GM18502 (cell line): ENCODE results near the gene AP3B2.
A peak's percentile ranks its signal among the peaks of the same experiment; 100 is the strongest.
"Not testable (repeated sequence)": the region's sequence is repeated elsewhere in the genome, so short reads cannot be mapped to it uniquely, and the experiment has no call there.

Experiments
- ATAC-seq: cut with Tn5 transposase; IDR thresholded peaks from one replicate; pipeline ENCODE4 v1.9.1; 2021; ENCODE audit warnings: mild to moderate bottlenecking; ENCODE audit not compliant: unreplicated experiment, poor library complexity

Gene AP3B2

DNA sequence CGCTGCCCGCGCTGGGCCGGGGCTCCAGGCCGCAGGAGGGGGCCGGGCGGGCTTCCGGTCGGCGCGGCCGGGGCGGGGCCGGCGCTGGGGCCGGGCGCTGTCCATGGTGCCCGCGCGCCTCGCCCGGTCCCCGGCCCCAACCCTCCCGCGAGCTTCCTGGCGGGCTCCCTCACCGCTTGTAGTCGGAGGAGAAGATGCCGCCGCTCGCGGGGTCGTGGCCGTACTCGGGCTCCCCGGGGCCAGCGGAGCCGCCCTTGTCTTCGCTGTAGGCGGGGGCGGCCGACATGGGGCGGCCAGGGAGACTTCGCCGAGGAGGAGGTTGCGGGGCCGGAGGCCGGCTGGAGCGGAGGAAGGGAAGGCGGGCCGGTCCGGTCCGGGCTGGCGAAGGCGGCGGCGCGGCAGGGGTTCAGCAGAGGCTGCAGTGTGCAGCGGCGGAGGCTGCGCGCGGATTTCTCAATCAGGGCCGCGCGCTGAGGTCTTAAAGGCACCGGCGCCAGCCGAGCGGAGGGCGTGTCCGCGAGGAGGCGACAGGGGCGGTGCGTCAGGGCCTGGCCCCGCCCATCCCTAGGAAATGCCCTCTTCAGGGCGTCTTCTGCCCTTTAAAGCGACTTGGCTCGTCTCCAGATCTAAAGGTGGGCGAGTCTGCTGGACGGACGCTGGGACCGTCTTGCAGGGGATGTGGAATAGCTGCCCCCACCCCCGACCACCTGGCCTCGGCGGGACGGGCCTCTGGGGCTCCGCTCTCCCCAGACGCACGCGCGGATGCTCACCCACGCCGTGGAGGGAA is at the start of gene AP3B2:
Gene AP3B2 (minus strand): TSS at position 455 of the 787 bp plus-strand sequence. CDS start 169 bp downstream, at position 286.
- ATAC-seq, result peak; percentile 93

DNA sequence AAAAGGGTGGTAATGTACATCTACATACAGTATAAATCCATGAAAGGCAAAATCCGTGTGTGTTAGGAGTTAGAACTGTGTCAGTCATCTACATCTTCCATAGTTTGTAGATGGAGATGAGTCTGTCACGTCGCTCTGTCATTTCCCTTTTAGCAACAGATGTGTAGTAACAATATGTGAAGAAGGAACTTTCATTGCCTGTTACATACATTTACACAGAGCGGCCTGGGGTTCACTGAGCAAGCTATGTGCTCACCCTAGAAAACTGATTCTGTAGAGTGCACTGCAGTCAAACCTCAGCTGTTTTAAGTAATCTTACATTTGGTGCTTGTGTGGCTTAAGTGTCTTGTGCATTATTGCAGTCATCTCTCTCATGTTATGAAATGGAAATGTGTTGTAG is 41.6 kb upstream of the AP3B2 start:
- no peak for ATAC-seq

DNA sequence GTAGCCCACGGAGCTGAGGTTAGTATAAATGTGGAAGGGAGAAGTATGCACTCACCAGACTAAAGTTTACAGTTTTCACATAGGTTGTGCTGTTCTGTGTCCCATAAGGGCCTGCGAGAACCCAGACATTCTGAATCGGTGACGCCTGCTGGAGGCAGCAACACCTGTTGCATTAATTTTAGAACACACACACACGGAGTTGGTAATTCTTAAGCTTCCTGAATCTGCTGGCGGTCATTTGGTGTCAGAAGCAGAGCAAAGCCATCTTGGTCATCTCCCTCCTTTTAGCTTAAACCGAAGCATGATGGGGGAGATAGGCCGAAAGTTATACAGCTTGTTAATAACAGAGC is 41.1 kb upstream of the AP3B2 start:
- ATAC-seq, result peak; percentile 47

GRCh38 chr15:82749951-82750830 is 40.5 kb upstream of the AP3B2 start:
- peak; percentile 94 for ATAC-seq

DNA sequence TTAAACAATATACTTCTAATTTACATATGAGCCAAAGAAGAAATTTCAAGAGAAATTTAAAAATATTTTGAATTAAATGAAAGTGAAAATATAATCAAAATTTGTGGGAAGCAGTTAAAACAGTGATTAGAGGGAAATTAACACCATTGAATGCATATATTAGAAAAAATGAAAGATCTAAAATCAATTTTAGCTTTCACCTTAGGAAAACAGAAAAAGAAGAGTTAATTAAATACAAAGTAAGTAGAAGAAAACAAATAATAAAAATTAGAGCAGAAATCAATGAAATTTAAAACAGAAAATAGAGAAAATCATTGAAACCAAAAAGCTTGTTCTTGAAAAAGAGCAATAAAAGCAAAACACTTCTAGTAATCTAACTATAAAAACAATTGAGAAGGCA is 38.6 kb upstream of the AP3B2 start:
- no peak for ATAC-seq

- ATAC-seq, result no peak
Observed at GRCh38 chr15:82743810-82744209, 34.1 kb upstream of the AP3B2 start.

DNA sequence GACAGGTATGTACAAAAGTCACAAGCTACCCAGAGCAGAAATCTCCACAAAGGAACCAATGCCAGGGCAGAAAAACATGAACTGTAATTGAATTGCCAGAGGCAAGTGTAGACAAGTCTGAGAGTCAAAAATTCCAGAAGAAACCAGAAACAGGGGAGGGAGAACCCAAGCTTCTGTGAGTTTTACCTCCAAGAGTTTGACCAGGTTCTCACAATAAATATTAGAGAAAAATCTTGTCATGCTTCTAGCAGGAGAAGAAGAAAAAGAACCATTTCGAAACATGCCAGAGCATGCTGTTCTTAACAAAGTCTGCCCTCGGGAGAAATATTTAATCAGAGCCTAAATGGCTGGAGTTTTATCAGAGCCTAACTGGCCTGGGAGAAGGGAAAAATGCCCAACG is 32.5 kb upstream of the AP3B2 start:
- ATAC-seq, result no peak

GRCh38 chr15:82739086-82739485 is 29.4 kb upstream of the AP3B2 start:
- ATAC-seq, result no peak

DNA sequence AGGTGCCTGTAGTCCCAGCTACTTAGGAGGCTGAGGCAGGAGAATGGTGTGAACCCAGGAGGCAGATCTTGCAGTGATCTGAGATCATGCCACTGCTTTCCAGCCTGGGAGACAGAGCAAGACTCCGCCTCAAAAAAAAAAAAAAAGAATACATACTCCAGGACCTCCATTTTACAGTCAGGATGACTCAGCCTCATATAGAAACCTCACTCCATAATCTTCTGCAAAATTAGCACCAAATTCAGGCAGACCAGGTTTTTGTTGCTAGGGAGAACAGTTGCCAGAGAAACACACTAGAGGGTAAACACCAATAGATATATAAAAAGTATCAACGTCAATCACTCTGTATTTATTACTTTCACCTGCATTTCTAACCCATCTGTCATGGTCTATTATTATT is 28.3 kb upstream of the AP3B2 start:
- ATAC-seq, result no peak

DNA sequence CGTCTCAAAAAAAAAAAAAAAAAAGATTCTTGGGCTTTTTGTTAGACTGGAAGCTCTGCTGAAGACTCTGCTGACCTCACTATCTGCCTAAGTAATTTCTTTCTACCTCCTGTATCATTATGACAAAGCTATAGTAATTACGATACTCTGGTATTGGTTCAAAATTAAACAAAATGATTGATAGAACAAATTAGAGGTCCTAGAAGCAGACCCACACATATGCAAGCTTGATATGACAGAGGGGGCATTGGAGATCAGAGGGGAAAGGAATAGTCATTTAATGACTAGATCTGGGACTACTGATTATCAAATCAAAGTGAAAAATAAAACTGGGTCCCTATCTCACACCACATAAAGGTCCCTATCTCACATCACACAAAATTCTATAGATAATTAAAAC is 21.9 kb upstream of the AP3B2 start:
- no peak for ATAC-seq

DNA sequence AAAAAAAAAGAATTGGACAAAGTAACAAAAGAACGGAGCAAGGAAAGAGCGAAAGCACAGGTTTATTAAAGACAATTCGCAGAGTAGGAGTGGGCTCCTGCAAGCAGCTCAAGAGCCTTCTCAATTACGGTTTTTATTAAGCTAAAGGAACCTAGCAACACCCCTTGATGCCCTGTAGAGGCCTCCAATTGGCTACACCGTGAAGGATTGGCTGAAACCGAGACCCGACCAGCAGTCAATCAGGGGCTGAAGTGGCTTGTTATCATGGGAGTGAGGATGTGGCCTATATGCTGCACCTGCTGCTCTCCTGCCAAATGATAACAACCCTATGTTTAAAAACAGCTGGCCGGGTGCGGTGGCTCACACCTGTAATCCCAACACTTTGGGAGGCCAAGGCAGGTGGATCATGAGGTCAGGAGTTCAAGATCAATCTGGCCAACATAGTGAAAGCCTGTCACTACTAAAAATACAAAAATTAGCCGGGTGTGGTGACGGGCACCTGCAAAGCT is 20.4 kb upstream of the AP3B2 start:
- no peak for ATAC-seq

DNA sequence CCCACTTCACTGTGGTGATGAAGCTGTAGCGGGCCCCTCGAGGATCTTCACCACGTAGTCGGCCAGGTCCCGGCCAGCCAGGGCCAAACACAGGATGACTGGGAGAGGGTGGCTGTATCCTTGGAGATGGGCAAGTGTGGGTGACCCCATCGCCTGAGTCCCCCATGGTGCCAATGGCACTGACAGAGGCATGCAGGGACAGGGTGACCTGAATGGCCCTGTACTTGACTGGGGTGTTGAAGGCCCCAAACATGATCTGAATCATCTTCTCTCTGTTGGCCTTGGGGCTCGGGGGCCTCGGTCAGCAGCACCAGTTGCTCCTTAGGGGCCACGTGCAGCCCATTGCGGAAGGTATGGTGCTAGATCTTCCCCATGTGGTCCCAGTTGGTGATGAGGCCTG is 17.1 kb upstream of the AP3B2 start:
- no peak for ATAC-seq

GRCh38 chr15:82715003-82715402 is 5.3 kb upstream of the AP3B2 start:
- no peak for ATAC-seq

- no peak for ATAC-seq
Observed at GRCh38 chr15:82714016-82714415, 4.3 kb upstream of the AP3B2 start.

GRCh38 chr15:82712036-82712435 is 2.4 kb upstream of the AP3B2 start:
- no peak for ATAC-seq

- no peak for ATAC-seq
Observed at GRCh38 chr15:82710926-82711490, 1.3 kb upstream of the AP3B2 start.

DNA sequence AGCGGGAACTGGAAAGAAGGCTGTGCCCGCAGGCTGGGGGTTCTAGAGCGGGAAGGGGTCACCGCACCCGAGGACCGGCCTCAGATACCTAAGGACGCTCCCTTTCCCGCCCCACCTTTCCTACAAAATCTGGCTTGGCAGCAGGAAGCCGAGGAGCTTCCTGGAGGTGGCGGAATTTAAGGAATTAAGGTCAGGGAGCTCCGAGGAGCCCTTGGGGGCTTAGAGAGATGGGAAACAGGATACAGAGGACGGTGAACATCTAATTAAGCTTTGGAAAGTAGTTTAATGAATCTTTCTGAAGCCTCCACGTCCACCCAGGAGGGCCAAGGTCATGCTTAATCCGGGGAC is 507 bp upstream of the AP3B2 start:
- ATAC-seq, result no peak

GRCh38 chr15:82709081-82709420 is 624 bp downstream of the AP3B2 start:
- ATAC-seq, result no peak

- ATAC-seq, result not testable (repeated sequence)
Observed at GRCh38 chr15:82705856-82706255, 3.8 kb downstream of the AP3B2 start.

DNA sequence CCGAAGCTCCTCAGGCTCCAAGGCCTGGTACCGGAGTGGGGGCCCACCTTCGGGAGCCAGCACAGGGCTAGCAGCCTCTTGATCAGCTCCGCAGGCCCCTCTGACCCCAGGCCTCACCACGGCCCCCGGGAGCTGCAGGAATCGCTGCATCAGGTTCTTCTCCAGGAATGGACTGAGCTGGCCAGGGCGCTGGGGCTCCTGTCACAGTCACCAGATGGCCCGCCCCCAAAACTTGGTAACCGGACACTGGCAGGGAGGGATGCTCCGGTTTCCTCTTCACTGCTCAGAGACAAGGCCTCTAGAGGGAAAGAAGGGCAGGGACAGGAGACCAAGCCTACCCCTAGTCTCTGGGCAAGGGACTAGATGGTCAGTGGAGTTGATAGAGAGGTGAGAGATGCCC is 9.9 kb downstream of the AP3B2 start:
- ATAC-seq, result no peak

GRCh38 chr15:82698711-82699345 is 10.8 kb downstream of the AP3B2 start:
- no peak for ATAC-seq
